PFSK-1 (cell line): ENCODE results near the gene PRR15.

Source experiments
- POLR2AphosphoS5 ChIP-seq: IDR thresholded peaks from 2 replicates; pipeline ENCODE4 v1.6.1; 2012; ENCODE audit warnings: low read depth, mild to moderate bottlenecking, control low read depth, low read length, moderate library complexity
- SIN3A ChIP-seq: IDR thresholded peaks from 2 replicates; pipeline ENCODE4 v1.6.1; 2012; ENCODE audit warnings: mild to moderate bottlenecking, low read length, moderate library complexity, borderline replicate concordance; ENCODE audit not compliant: insufficient read depth
- TAF1 ChIP-seq: IDR thresholded peaks from 2 replicates; pipeline ENCODE4 v1.6.1; 2012; ENCODE audit warnings: low read length, control low read depth, borderline replicate concordance; ENCODE audit not compliant: insufficient read depth
- TF ChIP-seq, protein P1 (sequence below), 2 experiments: IDR thresholded peaks; 2 replicates each; pipeline versions ENCODE4 v1.6.1 to v1.8.0; 2011 to 2012; ENCODE audit warnings: low read depth in 2 of 2, low read length in 2 of 2, control low read depth in 1 of 2, inconsistent platforms in 1 of 2, mild to moderate bottlenecking in 1 of 2, moderate library complexity in 1 of 2; ENCODE audit not compliant: insufficient read depth in 1 of 2

DNA sequence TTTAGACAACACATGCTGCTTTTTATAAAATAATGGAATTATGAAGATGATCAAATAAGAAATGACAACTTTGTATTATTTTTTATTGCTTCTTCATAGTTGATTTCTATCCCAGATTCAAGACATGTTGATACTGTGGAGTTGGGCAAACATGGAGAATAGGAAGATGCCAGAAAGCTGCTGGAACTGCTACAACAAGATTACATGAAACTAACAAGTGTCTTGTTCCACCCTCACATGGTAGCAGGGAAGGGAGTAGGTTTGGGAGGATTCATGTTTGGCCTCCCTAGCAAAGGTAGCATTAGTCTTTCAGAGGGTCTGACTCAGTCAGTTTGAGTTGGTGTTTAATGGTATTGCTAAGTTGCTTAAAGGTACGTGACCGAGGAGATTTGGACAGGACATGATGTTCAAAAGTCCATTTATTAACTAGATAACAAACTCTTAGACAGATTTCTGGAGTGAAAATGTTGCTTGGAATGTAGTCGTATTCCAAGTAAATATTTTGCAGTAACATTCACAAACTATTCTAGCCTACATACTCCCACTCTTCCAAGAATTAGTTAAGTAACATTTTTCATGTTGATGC, 33.1 kb downstream of the PRR15 start:
- TF ChIP-seq, protein P1, sequence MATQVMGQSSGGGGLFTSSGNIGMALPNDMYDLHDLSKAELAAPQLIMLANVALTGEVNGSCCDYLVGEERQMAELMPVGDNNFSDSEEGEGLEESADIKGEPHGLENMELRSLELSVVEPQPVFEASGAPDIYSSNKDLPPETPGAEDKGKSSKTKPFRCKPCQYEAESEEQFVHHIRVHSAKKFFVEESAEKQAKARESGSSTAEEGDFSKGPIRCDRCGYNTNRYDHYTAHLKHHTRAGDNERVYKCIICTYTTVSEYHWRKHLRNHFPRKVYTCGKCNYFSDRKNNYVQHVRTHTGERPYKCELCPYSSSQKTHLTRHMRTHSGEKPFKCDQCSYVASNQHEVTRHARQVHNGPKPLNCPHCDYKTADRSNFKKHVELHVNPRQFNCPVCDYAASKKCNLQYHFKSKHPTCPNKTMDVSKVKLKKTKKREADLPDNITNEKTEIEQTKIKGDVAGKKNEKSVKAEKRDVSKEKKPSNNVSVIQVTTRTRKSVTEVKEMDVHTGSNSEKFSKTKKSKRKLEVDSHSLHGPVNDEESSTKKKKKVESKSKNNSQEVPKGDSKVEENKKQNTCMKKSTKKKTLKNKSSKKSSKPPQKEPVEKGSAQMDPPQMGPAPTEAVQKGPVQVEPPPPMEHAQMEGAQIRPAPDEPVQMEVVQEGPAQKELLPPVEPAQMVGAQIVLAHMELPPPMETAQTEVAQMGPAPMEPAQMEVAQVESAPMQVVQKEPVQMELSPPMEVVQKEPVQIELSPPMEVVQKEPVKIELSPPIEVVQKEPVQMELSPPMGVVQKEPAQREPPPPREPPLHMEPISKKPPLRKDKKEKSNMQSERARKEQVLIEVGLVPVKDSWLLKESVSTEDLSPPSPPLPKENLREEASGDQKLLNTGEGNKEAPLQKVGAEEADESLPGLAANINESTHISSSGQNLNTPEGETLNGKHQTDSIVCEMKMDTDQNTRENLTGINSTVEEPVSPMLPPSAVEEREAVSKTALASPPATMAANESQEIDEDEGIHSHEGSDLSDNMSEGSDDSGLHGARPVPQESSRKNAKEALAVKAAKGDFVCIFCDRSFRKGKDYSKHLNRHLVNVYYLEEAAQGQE (IDR thresholded peaks at IDR 0.05; ENCODE audit: insufficient read depth in 1 of 2, low read depth in 2 of 2, low read length in 2 of 2) = no peak
- TF ChIP-seq TAF1 (no peak), POLR2AphosphoS5 (no peak), SIN3A (no peak)
